Parathyroid adenoma (tissue), 2 donors: ENCODE data around the gene RNF215.

Experiments
- H2AFZ ChIP-seq: fragments of 300-600 bp; sonication (generic); one replicate; pipeline ENCODE4 v1.7.0; 2017; ENCODE audit warnings: antibody characterized with exemption, mild to moderate bottlenecking
- H3K27ac ChIP-seq: fragments of 300-600 bp; sonication (generic); one replicate; pipeline ENCODE4 v1.7.0; 2017
- H3K27me3 ChIP-seq: fragments of 300-600 bp; sonication (generic); one replicate; pipeline ENCODE4 v1.7.0; 2017; ENCODE audit warnings: low read length; ENCODE audit not compliant: control insufficient read depth, insufficient read depth
- H3K36me3 ChIP-seq: fragments of 300-600 bp; sonication (generic); one replicate; pipeline ENCODE4 v1.7.0; 2017; ENCODE audit warnings: low read length; ENCODE audit not compliant: control insufficient read depth, insufficient read depth
- H3K4me1 ChIP-seq: fragments of 300-600 bp; sonication (generic); one replicate; pipeline ENCODE4 v1.7.0; 2017; ENCODE audit warnings: control low read depth
- H3K4me2 ChIP-seq: fragments of 300-600 bp; sonication (generic); one replicate; pipeline ENCODE4 v1.7.0; 2017; ENCODE audit warnings: low read length
- H3K4me3 ChIP-seq: fragments of 300-600 bp; sonication (generic); one replicate; pipeline ENCODE4 v1.7.0; 2017; ENCODE audit warnings: low read depth, low read length
- H3K79me2 ChIP-seq: fragments of 300-600 bp; sonication (generic); one replicate; pipeline ENCODE4 v1.7.0; 2017; ENCODE audit warnings: control low read depth
- H3K9ac ChIP-seq: fragments of 300-600 bp; sonication (generic); one replicate; pipeline ENCODE4 v1.7.0; 2017; ENCODE audit warnings: mild to moderate bottlenecking
- H3K9me3 ChIP-seq: fragments of 300-600 bp; sonication (generic); one replicate; pipeline ENCODE4 v1.7.0; 2017; ENCODE audit warnings: low read length; ENCODE audit not compliant: control insufficient read depth
- TF ChIP-seq, protein P1 (sequence below): fragments of 300-600 bp; sonication (generic); IDR thresholded peaks from one replicate; pipeline ENCODE4 v1.7.0; 2017; ENCODE audit warnings: antibody characterized with exemption, mild to moderate bottlenecking
- donor health status: primary hyperparathyroidism.

Gene RNF215

DNA sequence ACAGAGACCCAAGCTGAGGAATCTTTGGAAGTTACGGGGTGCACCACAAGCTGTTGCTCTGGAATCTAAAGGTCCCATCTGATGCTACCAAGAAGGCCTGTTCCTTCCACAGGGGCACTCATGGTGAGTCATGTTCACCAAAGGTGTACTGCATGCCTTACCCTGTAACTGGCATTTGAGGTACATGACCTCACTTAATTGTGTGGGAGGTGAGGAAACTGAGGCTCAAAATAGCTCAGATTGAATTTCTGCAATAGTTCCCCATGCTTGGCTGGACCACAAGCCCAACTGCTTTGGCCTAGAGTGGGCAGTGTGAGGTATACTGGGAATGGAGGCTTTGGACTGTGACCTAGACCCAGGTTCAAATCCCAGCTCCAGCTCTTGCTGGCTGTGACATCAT, 46.6 kb upstream of the RNF215 start:
- Histone ChIP-seq H2AFZ (no peak overlapping the region), H3K36me3 (no peaks in the 10 kb centered on the region), H3K9me3 (no peaks in the 10 kb centered on the region), H3K4me2 (no peak overlapping the region), H3K79me2 (no peaks in the 10 kb centered on the region), H3K27ac (no peak overlapping the region), H3K27me3 (no peaks in the 10 kb centered on the region), H3K4me3 (no peak overlapping the region), H3K4me1 (no peaks in the 10 kb centered on the region), H3K9ac (no peak overlapping the region)
- TF ChIP-seq, protein P1, sequence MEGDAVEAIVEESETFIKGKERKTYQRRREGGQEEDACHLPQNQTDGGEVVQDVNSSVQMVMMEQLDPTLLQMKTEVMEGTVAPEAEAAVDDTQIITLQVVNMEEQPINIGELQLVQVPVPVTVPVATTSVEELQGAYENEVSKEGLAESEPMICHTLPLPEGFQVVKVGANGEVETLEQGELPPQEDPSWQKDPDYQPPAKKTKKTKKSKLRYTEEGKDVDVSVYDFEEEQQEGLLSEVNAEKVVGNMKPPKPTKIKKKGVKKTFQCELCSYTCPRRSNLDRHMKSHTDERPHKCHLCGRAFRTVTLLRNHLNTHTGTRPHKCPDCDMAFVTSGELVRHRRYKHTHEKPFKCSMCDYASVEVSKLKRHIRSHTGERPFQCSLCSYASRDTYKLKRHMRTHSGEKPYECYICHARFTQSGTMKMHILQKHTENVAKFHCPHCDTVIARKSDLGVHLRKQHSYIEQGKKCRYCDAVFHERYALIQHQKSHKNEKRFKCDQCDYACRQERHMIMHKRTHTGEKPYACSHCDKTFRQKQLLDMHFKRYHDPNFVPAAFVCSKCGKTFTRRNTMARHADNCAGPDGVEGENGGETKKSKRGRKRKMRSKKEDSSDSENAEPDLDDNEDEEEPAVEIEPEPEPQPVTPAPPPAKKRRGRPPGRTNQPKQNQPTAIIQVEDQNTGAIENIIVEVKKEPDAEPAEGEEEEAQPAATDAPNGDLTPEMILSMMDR = no peak

DNA sequence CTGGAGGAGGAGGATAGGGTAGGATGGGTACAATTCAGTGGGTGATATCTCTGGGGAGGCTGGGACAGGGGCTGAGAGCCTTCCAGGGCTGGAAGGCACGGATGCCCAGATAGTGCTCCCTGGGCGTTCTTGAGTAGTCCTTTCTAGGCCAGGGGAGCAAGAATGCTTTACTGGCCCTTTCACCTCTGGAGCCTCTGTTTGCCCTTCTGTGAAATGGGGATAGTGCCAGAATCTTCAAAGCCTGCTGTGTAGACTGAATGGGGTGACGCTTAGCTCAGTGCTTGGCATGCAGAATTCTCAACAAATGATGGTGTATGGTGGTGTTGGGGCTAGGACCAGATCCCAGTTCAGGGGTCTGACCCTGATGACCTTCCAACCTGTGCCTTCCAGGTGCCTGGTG, 46.0 kb upstream of the RNF215 start:
- no peaks in the 10 kb centered on the region for H3K36me3 ChIP-seq
- H3K79me2 ChIP-seq = no peaks in the 10 kb centered on the region
- H2AFZ ChIP-seq = no peak overlapping the region
- no peaks in the 10 kb centered on the region for H3K9me3 ChIP-seq
- no peak overlapping the region for H3K9ac ChIP-seq
- no peak overlapping the region for H3K27ac ChIP-seq
- TF ChIP-seq, protein P1 = no peak
- H3K27me3 ChIP-seq = no peaks in the 10 kb centered on the region
- H3K4me3 ChIP-seq = no peak overlapping the region
- no peak overlapping the region for H3K4me2 ChIP-seq
- no peaks in the 10 kb centered on the region for H3K4me1 ChIP-seq

DNA sequence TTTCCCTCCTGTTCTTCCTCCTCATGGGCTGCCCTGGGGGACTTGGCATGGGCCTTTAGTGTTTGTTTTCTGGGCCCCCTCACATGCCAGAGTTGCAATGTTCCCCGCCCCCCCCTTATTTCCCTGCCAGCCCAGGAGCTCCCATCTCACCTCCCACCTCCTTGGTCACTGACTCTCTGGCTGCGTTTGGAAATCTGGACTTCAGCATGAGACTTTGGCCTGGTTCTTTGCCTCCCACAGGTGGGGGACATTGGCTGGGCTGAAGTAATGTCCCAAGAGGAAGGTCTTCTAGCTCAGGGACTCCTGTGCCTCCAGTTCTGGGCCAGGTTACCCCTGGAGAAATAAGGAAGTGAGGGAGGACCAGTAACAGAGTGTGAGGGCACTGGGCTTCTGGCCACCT, 45.3 kb upstream of the RNF215 start:
- Histone ChIP-seq H3K9ac (no peak overlapping the region), H2AFZ (no peak overlapping the region), H3K27ac (no peak overlapping the region), H3K4me1 (no peaks in the 10 kb centered on the region), H3K4me3 (no peak overlapping the region), H3K4me2 (no peak overlapping the region), H3K9me3 (no peaks in the 10 kb centered on the region), H3K79me2 (no peaks in the 10 kb centered on the region), H3K27me3 (no peaks in the 10 kb centered on the region), H3K36me3 (no peaks in the 10 kb centered on the region)
- TF ChIP-seq, protein P1 = no peak

DNA sequence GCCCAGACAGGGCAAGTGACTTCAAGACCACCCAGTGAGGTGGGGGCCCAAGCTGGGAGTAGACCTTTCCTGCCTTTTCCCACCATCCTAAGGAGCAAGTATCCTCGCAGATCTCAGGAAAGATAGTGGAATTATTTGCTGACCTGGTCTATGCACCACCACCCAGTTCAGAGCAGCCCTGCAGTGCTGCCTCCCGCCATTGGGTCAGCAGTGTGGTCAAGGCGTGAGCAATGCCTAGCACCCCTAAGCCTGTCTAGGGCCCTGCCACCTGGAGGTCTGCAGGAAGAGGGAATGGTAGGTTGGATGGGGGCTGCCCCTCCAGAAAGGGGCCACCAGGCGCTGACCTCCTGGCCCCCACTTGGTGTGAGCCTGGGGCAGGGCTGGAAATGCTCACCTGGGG, 44.9 kb upstream of the RNF215 start:
- Histone ChIP-seq H3K4me3 (no peak overlapping the region), H3K9me3 (no peaks in the 10 kb centered on the region), H3K27ac (no peak overlapping the region), H2AFZ (no peak overlapping the region), H3K36me3 (no peaks in the 10 kb centered on the region), H3K4me1 (no peaks in the 10 kb centered on the region), H3K4me2 (no peak overlapping the region), H3K9ac (no peak overlapping the region), H3K79me2 (no peaks in the 10 kb centered on the region), H3K27me3 (no peaks in the 10 kb centered on the region)
- TF ChIP-seq, protein P1 = no peak

DNA sequence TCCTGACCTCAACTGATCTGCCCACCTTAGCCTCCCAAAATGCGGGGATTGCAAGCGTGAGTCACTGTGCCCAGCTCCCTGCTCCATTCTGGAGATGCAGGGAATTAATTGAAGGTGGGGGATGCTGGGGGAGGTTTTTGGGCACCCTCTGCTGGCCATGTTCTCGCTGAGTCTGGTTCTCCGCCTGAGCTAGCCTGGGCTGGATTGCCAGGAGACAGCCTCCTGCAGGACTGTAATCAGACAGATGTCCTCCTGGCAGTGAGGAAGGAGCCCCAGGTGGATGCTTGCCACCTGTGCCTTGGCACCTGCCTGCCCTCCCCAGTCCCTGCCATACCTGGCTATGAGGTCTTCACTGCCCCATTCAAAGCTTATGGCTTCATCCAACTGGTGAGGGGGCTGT, 43.7 kb upstream of the RNF215 start:
- Histone ChIP-seq H3K4me3 (no peak overlapping the region), H3K4me1 (no peaks in the 10 kb centered on the region), H3K9ac (no peak overlapping the region), H3K79me2 (no peaks in the 10 kb centered on the region), H3K36me3 (no peaks in the 10 kb centered on the region), H3K9me3 (no peaks in the 10 kb centered on the region), H3K27me3 (no peaks in the 10 kb centered on the region), H2AFZ (no peak overlapping the region), H3K4me2 (no peak overlapping the region), H3K27ac (no peak overlapping the region)
- TF ChIP-seq, protein P1 = no peak
